Neural cell (in vitro differentiated cells): Measurements from ENCODE around the gene USP11. TPM values are rescaled to one million over a fixed set of nuclear protein-coding genes. Genes with fewer than 3 reads are reported as not detected.
A peak's percentile ranks its signal among the peaks of the same experiment; 100 is the strongest.

Experiments used
- H2AFZ ChIP-seq: fragments of 200-600, 300-800 bp; sonication (generic), shearing (Covaris generic); 2 replicates; pipeline ENCODE4 v1.6.0; 2014; ENCODE audit warnings: low read depth, mild to moderate bottlenecking, antibody characterized with exemption, low read length, moderate library complexity
- H3F3A ChIP-seq: fragments of 200-600 bp; shearing (Covaris generic); 2 replicates; pipeline ENCODE4 v1.6.1; 2016; ENCODE audit warnings: mild to moderate bottlenecking, moderate library complexity, mixed read lengths, antibody characterized with exemption, low read length; ENCODE audit not compliant: insufficient read depth, poor library complexity, severe bottlenecking
- H3K27ac ChIP-seq: fragments of 200-600, 300-800 bp; sonication (generic), shearing (Covaris generic); 2 replicates; pipeline ENCODE4 v1.5.1; 2014; ENCODE audit warnings: mild to moderate bottlenecking, low read length, moderate library complexity
- H3K27me3 ChIP-seq: fragments of 300-800, 200-600 bp; sonication (generic), shearing (Covaris generic); 2 replicates; pipeline ENCODE4 v1.6.0; 2014; ENCODE audit warnings: mild to moderate bottlenecking, low read depth, low read length, moderate library complexity; ENCODE audit not compliant: insufficient read depth
- H3K36me3 ChIP-seq: fragments of 300-800, 200-600 bp; sonication (generic), shearing (Covaris generic); 2 replicates; pipeline ENCODE4 v1.5.1; 2014; ENCODE audit warnings: mild to moderate bottlenecking, antibody characterized with exemption, low read length, moderate library complexity; ENCODE audit not compliant: insufficient read depth
- H3K4me2 ChIP-seq: fragments of 300-800, 200-600 bp; sonication (generic), shearing (Covaris generic); 2 replicates; pipeline ENCODE4 v1.6.0; 2014; ENCODE audit warnings: mild to moderate bottlenecking, low read length
- H3K4me3 ChIP-seq: fragments of 300-800, 200-600 bp; sonication (generic), shearing (Covaris generic); 2 replicates; pipeline ENCODE4 v1.5.1; 2014; ENCODE audit warnings: mild to moderate bottlenecking, low read length, moderate library complexity
- H3K79me2 ChIP-seq: fragments of 200-600 bp; shearing (Covaris generic); replicated peaks from 2 replicates; pipeline ENCODE4 v1.6.0; 2014; ENCODE audit warnings: mild to moderate bottlenecking, low read length, moderate library complexity; ENCODE audit not compliant: insufficient read depth
- H3K9ac ChIP-seq: fragments of 300-800, 200-600 bp; sonication (generic), shearing (Covaris generic); 2 replicates; pipeline ENCODE4 v1.6.1; 2016; ENCODE audit warnings: mild to moderate bottlenecking, low read length, mixed read lengths
- H3K9me2 ChIP-seq: fragments of 200-600 bp; shearing (Covaris generic); 2 replicates; pipeline ENCODE4 v1.6.1; 2016; ENCODE audit warnings: mild to moderate bottlenecking, low read length, mixed read lengths; ENCODE audit not compliant: insufficient read depth
- H3K9me3 ChIP-seq: fragments of 200-600, 300-800 bp; sonication (generic), shearing (Covaris generic); 2 replicates; pipeline ENCODE4 v1.6.1; 2016; ENCODE audit warnings: mild to moderate bottlenecking, mixed run types, low read length, moderate library complexity, mixed read lengths
- H4K20me1 ChIP-seq: fragments of 200-600 bp; shearing (Covaris generic); 2 replicates; pipeline ENCODE4 v1.6.1; 2016; ENCODE audit warnings: mild to moderate bottlenecking, mixed run types; ENCODE audit not compliant: insufficient read depth
- EP300 ChIP-seq: fragments of 450-650 bp; conservative IDR thresholded peaks from 2 replicates; pipeline ENCODE4 v1.6.1; 2014; ENCODE audit warnings: antibody characterized with exemption, mild to moderate bottlenecking, moderate library complexity; ENCODE audit not compliant: poor library complexity, severe bottlenecking
- MXI1 ChIP-seq: fragments of 450-650 bp; conservative IDR thresholded peaks from 2 replicates; pipeline ENCODE4 v1.6.1; 2014; ENCODE audit warnings: antibody characterized with exemption, mild to moderate bottlenecking; ENCODE audit not compliant: poor library complexity, severe bottlenecking
- POLR2AphosphoS5 ChIP-seq: IDR thresholded peaks from 2 replicates; pipeline ENCODE4 v1.6.1; 2012
- RAD21 ChIP-seq: fragments of 450-650 bp; conservative IDR thresholded peaks from 2 replicates; pipeline ENCODE4 v1.6.1; 2014; ENCODE audit warnings: antibody characterized with exemption, mild to moderate bottlenecking, moderate library complexity
- SMC3 ChIP-seq: fragments of 450-650 bp; conservative IDR thresholded peaks from 2 replicates; pipeline ENCODE4 v1.6.1; 2014; ENCODE audit warnings: antibody characterized with exemption, mild to moderate bottlenecking, moderate library complexity; ENCODE audit not compliant: poor library complexity
- TAF1 ChIP-seq: IDR thresholded peaks from 2 replicates; pipeline ENCODE4 v1.6.1; 2012; ENCODE audit warnings: low read depth
- polyA plus RNA-seq: library from polyadenylated mRNA; depleted of rRNA; stranded (reverse); fragments of >200 nt; gene quantifications from 2 replicates; pipeline ENCODE4 v1.2.3, GENCODE V29; 2014
- TF ChIP-seq, protein P1 (sequence below): IDR thresholded peaks from 2 replicates; pipeline ENCODE4 v1.6.1; 2012; ENCODE audit warnings: borderline replicate concordance
- TF ChIP-seq, protein P2 (sequence below): fragments of 450-650 bp; IDR thresholded peaks from 2 replicates; pipeline ENCODE4 v1.5.1; 2014; ENCODE audit warnings: antibody characterized with exemption, mild to moderate bottlenecking, moderate library complexity; ENCODE audit not compliant: poor library complexity, severe bottlenecking

The USP11 gene
- polyA plus RNA-seq, 1 donor from 2014 or later, result 184 TPM

DNA sequence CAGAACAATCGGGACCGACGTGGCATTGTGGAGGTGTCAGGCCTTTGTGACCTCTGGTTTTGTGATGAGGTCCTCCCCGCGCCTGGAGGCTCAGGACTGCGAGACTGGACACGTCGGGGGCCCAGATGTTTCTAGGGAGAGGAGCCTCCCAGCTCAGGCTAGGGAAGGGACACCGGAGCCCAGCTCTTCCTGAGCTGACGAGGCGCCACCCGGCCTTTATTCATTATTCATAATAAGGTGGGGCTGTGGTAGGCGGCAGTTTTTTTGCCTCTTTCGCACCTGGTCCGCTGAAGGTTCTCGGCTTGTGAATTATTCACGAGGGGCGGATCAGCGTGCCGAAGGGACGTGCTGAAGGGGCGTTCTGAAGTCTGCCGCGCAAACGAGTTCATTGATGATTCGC, 41.5 kb upstream of the USP11 start:
- H3K27ac ChIP-seq, result no peak overlapping the region
- H3K9ac ChIP-seq, result no peak overlapping the region
- no peaks in the 10 kb centered on the region for H3K27me3 ChIP-seq
- no peak overlapping the region for H2AFZ ChIP-seq
- no peaks in the 10 kb centered on the region for H3K9me2 ChIP-seq
- peak overlapping the region; percentile 63 for H3K4me3 ChIP-seq
- H3K4me2 ChIP-seq, result no peak overlapping the region
- H3K79me2 ChIP-seq, result peaks cover 26% of the 10 kb centered on the region
- H3K36me3 ChIP-seq, result no peaks in the 10 kb centered on the region
- H4K20me1 ChIP-seq, result peaks cover 3% of the 10 kb centered on the region
- H3F3A ChIP-seq, result no peaks in the 10 kb centered on the region
- no peak for TF ChIP-seq MXI1
- TF ChIP-seq, protein P1, sequence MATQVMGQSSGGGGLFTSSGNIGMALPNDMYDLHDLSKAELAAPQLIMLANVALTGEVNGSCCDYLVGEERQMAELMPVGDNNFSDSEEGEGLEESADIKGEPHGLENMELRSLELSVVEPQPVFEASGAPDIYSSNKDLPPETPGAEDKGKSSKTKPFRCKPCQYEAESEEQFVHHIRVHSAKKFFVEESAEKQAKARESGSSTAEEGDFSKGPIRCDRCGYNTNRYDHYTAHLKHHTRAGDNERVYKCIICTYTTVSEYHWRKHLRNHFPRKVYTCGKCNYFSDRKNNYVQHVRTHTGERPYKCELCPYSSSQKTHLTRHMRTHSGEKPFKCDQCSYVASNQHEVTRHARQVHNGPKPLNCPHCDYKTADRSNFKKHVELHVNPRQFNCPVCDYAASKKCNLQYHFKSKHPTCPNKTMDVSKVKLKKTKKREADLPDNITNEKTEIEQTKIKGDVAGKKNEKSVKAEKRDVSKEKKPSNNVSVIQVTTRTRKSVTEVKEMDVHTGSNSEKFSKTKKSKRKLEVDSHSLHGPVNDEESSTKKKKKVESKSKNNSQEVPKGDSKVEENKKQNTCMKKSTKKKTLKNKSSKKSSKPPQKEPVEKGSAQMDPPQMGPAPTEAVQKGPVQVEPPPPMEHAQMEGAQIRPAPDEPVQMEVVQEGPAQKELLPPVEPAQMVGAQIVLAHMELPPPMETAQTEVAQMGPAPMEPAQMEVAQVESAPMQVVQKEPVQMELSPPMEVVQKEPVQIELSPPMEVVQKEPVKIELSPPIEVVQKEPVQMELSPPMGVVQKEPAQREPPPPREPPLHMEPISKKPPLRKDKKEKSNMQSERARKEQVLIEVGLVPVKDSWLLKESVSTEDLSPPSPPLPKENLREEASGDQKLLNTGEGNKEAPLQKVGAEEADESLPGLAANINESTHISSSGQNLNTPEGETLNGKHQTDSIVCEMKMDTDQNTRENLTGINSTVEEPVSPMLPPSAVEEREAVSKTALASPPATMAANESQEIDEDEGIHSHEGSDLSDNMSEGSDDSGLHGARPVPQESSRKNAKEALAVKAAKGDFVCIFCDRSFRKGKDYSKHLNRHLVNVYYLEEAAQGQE, result no peak
- TF ChIP-seq EP300, result no peak
- TF ChIP-seq SMC3, result no peak
- TF ChIP-seq POLR2AphosphoS5, result no peak
- TF ChIP-seq RAD21, result no peak
- TF ChIP-seq, protein P2, sequence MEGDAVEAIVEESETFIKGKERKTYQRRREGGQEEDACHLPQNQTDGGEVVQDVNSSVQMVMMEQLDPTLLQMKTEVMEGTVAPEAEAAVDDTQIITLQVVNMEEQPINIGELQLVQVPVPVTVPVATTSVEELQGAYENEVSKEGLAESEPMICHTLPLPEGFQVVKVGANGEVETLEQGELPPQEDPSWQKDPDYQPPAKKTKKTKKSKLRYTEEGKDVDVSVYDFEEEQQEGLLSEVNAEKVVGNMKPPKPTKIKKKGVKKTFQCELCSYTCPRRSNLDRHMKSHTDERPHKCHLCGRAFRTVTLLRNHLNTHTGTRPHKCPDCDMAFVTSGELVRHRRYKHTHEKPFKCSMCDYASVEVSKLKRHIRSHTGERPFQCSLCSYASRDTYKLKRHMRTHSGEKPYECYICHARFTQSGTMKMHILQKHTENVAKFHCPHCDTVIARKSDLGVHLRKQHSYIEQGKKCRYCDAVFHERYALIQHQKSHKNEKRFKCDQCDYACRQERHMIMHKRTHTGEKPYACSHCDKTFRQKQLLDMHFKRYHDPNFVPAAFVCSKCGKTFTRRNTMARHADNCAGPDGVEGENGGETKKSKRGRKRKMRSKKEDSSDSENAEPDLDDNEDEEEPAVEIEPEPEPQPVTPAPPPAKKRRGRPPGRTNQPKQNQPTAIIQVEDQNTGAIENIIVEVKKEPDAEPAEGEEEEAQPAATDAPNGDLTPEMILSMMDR, result no peak
- TF ChIP-seq TAF1, result no peak
- H3K9me3 ChIP-seq, result no peaks in the 10 kb centered on the region

DNA sequence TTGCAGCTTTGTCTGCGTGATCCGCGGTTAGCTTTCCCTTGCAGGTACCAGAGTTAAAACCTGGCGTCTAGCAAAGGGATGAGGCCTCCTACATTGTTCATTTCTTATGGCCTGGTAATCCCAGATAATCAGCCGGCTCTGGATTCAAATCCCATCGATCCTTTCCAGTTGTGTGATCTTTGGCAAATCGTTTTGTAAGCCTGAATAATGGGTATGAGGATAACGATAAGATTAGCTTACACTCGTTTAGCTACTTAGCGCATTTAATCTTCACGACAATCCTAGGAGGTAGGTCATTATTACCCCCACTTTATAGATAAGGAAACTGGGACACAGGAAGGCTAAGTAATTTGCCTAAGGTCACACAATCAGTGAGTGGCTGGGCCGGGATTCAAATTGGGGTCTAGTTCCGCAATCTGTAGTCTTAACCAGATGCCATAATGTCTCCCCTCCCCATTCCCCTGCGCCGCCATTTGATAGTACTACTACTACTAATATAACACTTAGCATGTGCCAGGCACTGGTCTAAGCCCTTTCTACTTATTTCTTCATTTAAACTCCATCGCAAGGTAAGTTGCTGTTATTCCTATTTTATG, 40.9 kb upstream of the USP11 start:
- Histone ChIP-seq H3K4me2 (no peak overlapping the region), H3K4me3 (peak overlapping the region; percentile 63), H3F3A (no peaks in the 10 kb centered on the region), H2AFZ (no peak overlapping the region), H3K27ac (no peak overlapping the region), H3K9me2 (no peaks in the 10 kb centered on the region), H3K9me3 (no peaks in the 10 kb centered on the region), H3K36me3 (no peaks in the 10 kb centered on the region), H3K27me3 (no peaks in the 10 kb centered on the region), H4K20me1 (peaks cover 9% of the 10 kb centered on the region), H3K9ac (no peak overlapping the region), H3K79me2 (peaks cover 32% of the 10 kb centered on the region)
- TF ChIP-seq SMC3, result no peak
- TF ChIP-seq, protein P2, result no peak
- no peak for TF ChIP-seq TAF1
